DMS79 treated with DMSO at 0.1 percent for 48 hours (cell line): ENCODE data around the gene PRRX1.

Experiments used
- DNase-seq: peaks from one replicate; lab custom pipeline; 2025; lab: John Stamatoyannopoulos, UW

The PRRX1 gene

GRCh38 chr1:170664828-170665612, 1.1 kb downstream of the PRRX1 start:
- DNase-seq: peak; percentile 11

GRCh38 chr1:170665629-170666028, 1.7 kb downstream of the PRRX1 start:
- DNase-seq: no peak

GRCh38 chr1:170666541-170667254, 2.8 kb downstream of the PRRX1 start:
- DNase-seq: no peak

GRCh38 chr1:170668209-170669106, 4.5 kb downstream of the PRRX1 start:
- DNase-seq: no peak

- DNase-seq: no peak
Observed at GRCh38 chr1:170669107-170669445, 5.1 kb downstream of the PRRX1 start.

- no peak for DNase-seq
Observed at GRCh38 chr1:170669586-170670530, 5.9 kb downstream of the PRRX1 start.

- DNase-seq: no peak
Observed at GRCh38 chr1:170670802-170671628, 7.1 kb downstream of the PRRX1 start.

GRCh38 chr1:170671629-170671963, 7.7 kb downstream of the PRRX1 start:
- no peak for DNase-seq

- DNase-seq: no peak
Observed at GRCh38 chr1:170672316-170672715, 8.4 kb downstream of the PRRX1 start.

GRCh38 chr1:170674239-170674638, 10.3 kb downstream of the PRRX1 start:
- DNase-seq: no peak

- DNase-seq: no peak
Observed at GRCh38 chr1:170674986-170675385, 11.1 kb downstream of the PRRX1 start.

GRCh38 chr1:170675865-170676264, 11.9 kb downstream of the PRRX1 start:
- DNase-seq: no peak

- no peak for DNase-seq
Observed at GRCh38 chr1:170676628-170677027, 12.7 kb downstream of the PRRX1 start.

GRCh38 chr1:170678027-170678600, 14.2 kb downstream of the PRRX1 start:
- DNase-seq: no peak

- DNase-seq: no peak
Observed at GRCh38 chr1:170680428-170680827, 16.5 kb downstream of the PRRX1 start.

- DNase-seq: no peak
Observed at GRCh38 chr1:170682169-170682568, 18.2 kb downstream of the PRRX1 start.

- DNase-seq: no peak
Observed at GRCh38 chr1:170682809-170683208, 18.9 kb downstream of the PRRX1 start.

GRCh38 chr1:170685166-170685565, 21.2 kb downstream of the PRRX1 start:
- no peak for DNase-seq

GRCh38 chr1:170686291-170686690, 22.4 kb downstream of the PRRX1 start:
- no peak for DNase-seq

- DNase-seq: no peak
Observed at GRCh38 chr1:170687621-170688020, 23.7 kb downstream of the PRRX1 start.
